Gastroesophageal sphincter (tissue), 3 donors: ENCODE data around the gene MARCHF6.

ENCODE experiments used
- CTCF ChIP-seq, 4 experiments: fragments of 200-600 bp in 2 of 4; fragments of 450-650 bp in 2 of 4; sonication (generic) in 1 of 4; IDR thresholded peaks; one replicate each; pipeline ENCODE4 v1.5.1; 2017 to 2019; ENCODE audit warnings: antibody characterized with exemption in 4 of 4, mild to moderate bottlenecking in 2 of 4, moderate library complexity in 2 of 4
- EP300 ChIP-seq: sonication (generic); formaldehyde crosslinking; IDR thresholded peaks from one replicate; pipeline ENCODE4 v1.6.1; 2017; ENCODE audit warnings: antibody characterized with exemption, mild to moderate bottlenecking
- POLR2A ChIP-seq, 2 donors: fragments of 450-650 bp; IDR thresholded peaks; one replicate each; pipeline ENCODE4 v1.6.1; 2017; ENCODE audit warnings: antibody characterized with exemption in 2 of 2, mild to moderate bottlenecking in 2 of 2, moderate library complexity in 1 of 2

GRCh38 chr5:10328323-10328722, 25.2 kb upstream of the MARCHF6 start:
- TF ChIP-seq CTCF (IDR thresholded peaks at IDR 0.05), result no peak
- no peak for TF ChIP-seq POLR2A (IDR thresholded peaks at IDR 0.05)
- no peak for TF ChIP-seq EP300
